Jurkat, Clone E6-1 (cell line): Measurements from ENCODE around the gene UBE2I.

Experiments used
- DNase-seq: peaks from one replicate; pipeline ENCODE4 v3.0.0-alpha.2; 2011; ENCODE audit warnings: low read depth, low spot score
- H3K4me3 ChIP-seq: 2 replicates; pipeline ENCODE4 v1.5.1; 2011; ENCODE audit warnings: mild to moderate bottlenecking, low read length, control low read depth, moderate library complexity

Gene UBE2I

DNA sequence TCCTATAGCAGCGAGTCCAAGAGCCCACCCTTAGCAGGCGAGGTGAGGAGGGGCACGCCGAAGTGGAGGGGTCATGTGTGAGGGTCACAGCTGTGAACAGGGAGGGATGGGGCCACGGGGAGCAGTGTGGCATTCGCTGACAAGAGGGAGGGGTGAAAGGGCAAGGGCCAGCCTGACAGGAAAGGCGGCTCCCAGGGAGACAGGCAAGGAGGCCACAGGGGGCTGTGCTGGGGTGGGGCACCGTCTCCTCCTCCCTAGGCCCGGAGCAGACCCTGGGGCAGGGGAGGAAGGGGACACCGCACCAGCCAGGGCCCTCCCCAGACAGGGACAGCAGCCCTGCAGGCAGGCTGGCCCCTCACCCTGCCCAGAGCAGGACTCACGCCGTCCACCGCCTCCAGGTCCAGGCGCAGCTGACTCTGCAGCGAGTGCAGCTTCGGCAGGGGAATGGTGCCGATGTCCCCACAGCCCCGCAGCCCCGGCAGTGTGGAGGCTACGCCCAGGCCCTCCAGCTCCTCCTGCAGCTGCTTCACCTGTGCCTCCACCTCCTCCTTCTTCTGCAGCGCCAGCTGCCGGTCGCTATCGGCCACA is 57.4 kb downstream of the UBE2I start:
- no peak overlapping the region for H3K4me3 ChIP-seq
- no peak for DNase-seq

GRCh38 chr16:1367486-1368174 is 58.2 kb downstream of the UBE2I start:
- no peak for DNase-seq
- H3K4me3 ChIP-seq: no peak overlapping the region

GRCh38 chr16:1371054-1371978 is 61.9 kb downstream of the UBE2I start:
- DNase-seq: no peak
- H3K4me3 ChIP-seq: no peak overlapping the region

- no peak overlapping the region for H3K4me3 ChIP-seq
- no peak for DNase-seq
These were observed 63.0 kb downstream of the UBE2I start for GRCh38 chr16:1372292-1372950.

GRCh38 chr16:1374418-1375297 is 65.2 kb downstream of the UBE2I start:
- no peak overlapping the region for H3K4me3 ChIP-seq
- DNase-seq: no peak

GRCh38 chr16:1375298-1375640 is 65.8 kb downstream of the UBE2I start:
- H3K4me3 ChIP-seq: no peak overlapping the region
- no peak for DNase-seq

GRCh38 chr16:1375741-1376410 is 66.4 kb downstream of the UBE2I start:
- H3K4me3 ChIP-seq: no peak overlapping the region
- no peak for DNase-seq
